T-helper 2 cell treated with Interferon-gamma antibody and Interleukin-4, amounts not matched to agents 100 ng/mL and 5 ng/mL, for 36 hours (primary cell): Measurements from ENCODE around the gene MICAL2. TPM values are rescaled to one million over a fixed set of nuclear protein-coding genes. Genes with fewer than 3 reads are reported as not detected.

ENCODE experiments used
- intact Hi-C: fragments of 100-400 bp; cut with micrococcal nuclease; formaldehyde crosslinking; loops from one replicate; pipeline ENCODE4 v1.15.1; 2023
- total RNA-seq: library from RNA; stranded (reverse); gene quantifications from 2 replicates; pipeline ENCODE4 v1.2.3, GENCODE V29; 2022

The MICAL2 gene
- total RNA-seq, 1 donor from 2014 or later: 95.7 TPM

DNA sequence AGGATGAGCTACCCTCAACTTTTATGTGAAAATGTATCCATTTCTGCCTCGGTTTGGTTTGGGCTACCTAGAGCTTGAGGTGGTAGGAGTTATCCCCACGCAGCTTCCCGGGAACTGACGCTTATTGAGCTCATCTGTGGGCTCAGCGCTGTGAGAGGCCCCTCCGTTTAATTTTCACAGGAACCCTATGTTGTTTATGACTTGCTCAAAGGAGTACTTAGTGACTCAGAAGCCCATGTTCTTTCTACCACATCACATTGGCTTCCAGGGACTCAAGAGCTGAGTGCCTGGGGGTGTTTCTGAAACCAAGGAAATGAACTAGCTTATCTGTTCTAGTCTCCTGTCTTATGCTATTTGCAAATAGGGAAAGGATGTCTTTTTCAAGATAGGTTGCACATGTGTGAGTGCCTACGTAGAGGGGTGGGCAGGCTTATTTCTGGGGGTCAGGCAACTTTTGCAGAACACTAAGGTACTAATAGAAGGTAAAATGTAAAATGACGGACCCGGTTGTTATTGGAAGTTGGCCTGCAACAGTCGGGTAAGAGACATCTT lies 40.5 kb downstream of the MICAL2 start:
- intact Hi-C loops: loop anchor here (2.0 kb wide), 1 partner anchor 24 kb away; no protein-coding TSS in a partner anchor

DNA sequence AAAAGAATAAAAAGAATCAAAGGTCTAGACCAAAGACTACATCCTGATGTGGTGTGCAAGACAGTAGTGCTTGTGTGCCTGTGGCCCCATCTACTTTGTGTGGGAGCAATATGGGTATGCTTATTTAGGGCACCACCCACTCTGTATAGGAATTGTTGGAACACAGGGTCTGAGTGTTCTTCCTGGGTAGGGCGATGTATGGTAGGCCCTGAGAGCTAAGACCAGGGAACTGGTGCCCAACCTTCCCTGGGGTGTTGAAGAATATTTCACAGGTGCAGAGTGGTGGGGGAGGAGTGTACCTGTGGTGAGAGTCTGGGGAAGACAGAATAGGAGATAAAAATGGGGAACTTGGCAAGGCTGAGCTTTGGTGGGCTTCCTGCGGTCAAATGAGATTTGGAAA lies 41.9 kb downstream of the MICAL2 start:
- intact Hi-C loops: no loop called here

DNA sequence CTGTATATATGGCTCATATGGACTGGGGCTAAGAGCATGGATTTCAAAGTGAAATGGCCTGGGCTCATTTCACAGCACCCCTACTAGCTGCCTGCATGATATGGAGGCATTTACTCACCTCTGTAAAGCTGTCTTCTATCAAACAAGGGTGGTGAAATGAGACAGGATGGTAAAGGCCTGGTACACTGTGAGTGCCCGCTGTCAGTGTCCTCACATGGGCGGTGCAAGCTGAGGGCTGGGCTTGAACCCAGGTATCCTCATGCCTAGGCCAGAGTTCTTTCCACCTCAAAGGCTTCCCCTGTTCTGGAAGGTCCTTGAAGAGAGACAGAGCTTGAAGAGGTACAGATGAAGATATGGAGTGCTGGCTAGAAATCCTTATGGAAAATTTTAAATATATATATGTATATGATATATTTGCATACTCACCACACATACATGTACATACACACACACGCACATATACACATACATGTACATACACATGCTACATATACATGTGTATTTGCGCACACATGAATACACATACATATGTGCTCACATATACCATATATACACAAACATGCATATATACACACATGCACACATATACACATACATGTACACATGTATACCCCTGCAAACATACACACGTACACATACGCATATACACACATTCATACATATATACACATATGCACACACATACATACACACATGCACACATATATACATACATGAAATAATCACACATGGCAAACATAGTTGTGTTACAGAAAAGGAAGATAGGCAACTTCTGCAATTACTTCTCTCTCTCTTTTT lies 44.7 kb downstream of the MICAL2 start:
- intact Hi-C loops: loop anchor here (5.0 kb wide), 2 partner anchors 42 to 43 kb away; partner anchors contain the start of gene MICAL2

DNA sequence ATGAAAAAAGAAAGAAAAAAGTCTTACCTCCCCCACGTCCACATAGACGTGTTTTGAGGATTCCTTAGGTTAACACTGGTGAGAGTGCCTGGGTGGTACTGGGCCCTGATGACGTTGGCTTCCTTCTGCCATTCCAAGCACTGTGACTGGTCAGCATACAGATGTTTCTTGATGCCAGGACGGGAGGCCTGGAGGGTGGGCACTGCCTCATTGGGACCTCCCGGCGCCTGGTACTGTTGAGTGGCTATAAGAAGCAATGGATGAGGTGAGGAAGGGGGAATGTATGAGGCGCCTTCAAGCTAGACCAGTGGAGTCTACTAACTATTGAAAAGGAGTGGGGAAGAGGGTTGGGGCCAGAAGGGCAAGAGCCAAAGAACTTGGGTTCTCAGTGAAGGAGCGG lies 45.3 kb downstream of the MICAL2 start:
- intact Hi-C loops: loop anchor here (2.0 to 5.0 kb wide), 3 partner anchors 13 to 43 kb away; partner anchors contain the start of gene MICAL2

DNA sequence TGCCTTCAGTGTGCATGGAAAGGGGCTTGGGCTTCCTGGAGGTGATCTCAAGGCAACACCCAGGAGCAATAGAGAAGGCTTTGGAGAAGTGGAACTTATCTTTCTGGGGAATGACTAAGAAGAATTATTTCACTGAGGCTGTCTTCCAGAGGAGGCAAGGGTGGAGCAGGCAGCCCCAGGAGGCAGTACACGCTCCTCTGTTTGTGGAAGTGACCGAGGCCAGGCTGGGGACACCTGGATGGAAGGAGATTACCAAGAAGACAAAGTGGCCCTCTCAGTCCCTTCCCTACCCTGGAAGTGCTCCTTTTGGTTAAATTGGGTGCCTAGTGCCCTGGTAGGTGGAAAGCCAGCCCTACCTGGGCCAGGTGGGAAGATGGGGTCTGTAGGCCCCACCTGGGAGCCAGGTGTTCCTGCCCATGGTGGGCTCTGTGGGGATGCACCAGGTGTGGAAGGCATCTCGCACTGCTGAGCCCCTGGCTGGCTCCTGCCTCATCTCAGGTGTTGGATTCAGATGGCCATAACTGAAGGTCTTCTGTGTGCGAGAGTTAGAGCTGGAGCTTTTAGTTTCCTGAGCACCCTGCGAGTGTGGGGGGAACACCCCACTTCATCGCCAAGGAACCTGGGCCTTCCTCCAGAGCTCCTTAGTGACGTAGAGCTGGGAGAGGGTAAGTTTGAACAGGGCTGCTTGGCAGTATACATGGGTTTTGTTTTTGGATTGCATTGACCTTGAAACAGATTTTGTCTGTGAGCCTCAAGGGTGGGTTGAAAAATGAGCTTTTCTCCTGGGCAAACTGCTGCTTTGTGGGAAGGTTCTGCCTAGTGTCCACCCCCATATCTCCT lies 46.1 kb downstream of the MICAL2 start:
- intact Hi-C loops: loop anchor here (2.0 to 5.0 kb wide), 3 partner anchors 14 to 44 kb away; partner anchors contain the start of gene MICAL2

DNA sequence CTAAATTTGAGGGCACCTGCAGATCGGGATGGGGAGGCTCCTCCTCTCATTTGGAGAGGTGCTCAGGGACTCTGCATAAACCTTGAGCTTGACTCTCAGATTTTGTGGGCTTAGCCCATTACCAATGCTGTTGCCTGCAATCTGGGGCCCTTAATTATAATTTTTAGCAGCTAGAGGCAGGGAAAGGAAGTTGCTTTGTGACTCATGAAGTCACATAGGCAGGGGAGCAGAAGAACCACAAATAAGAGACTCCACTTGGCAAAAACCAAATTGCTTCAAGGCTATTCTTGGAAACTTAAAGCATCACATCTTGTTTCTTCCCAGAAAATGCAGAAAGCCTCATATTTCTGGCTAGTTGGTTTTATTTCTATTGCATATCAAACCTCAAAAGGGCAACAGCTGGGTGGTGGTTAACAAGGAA lies 46.9 kb downstream of the MICAL2 start:
- intact Hi-C loops: loop anchor here (2.0 to 5.0 kb wide), 3 partner anchors 14 to 45 kb away; partner anchors contain the start of gene MICAL2

DNA sequence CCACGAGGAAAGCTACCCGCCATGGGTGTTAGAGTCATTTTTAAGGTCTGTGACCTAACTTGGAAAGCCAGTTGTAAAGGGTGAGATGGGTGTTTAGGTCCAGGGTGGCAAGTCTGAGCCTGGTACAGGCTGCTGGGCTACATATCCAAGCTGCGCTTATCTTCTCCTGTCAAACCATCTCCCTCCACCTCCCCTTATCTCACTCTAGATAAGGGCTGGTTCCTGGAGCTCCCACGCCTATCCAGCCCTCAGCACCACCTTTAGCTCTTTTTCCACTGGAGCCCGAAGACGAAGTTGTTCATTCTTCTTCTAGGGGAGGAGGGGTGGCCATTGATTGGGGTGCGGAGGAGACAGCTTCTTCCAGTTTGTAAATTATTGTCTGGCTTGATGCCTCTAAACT lies 48.5 kb downstream of the MICAL2 start:
- intact Hi-C loops: loop anchor here (5.0 kb wide), 2 partner anchors 38 to 47 kb away; partner anchors contain the start of gene MICAL2

DNA sequence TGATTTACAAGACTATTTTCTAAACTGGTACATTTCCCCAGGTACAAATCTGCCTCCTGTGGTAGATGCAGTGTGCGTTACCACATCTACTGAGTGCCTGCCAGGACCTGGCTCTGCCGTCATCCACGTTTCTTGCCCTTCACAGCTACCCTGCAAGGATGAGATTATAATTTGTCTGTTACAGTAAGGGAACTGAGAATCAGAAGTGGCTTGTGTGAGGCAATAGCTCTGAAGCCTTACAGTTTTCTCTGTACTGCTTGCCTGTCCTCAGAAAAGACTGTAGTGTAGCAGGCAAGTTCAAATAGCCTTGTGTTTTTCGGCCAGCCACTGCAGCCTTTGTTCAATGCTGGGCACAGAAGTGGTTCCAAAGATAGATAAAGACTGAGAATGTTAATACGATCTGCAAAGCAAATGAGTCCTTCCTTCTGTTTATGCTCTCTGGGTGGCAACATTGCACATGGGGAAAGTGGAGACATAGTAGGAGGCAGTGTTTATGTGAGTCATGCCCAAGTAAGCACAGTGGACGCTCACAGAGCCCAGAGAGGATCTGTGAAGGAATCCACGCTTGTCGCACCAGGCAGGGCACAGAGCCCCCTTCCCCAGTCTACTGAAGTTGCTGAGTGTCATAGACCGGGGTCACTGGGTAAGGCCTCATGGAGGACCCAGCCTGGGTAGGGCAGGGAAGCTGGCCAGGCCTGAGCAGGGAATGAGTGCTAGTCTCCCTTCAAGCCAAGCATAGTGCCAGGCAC lies 49.1 kb downstream of the MICAL2 start:
- intact Hi-C loops: loop anchor here (5.0 kb wide), 2 partner anchors 38 to 47 kb away; partner anchors contain the start of gene MICAL2

DNA sequence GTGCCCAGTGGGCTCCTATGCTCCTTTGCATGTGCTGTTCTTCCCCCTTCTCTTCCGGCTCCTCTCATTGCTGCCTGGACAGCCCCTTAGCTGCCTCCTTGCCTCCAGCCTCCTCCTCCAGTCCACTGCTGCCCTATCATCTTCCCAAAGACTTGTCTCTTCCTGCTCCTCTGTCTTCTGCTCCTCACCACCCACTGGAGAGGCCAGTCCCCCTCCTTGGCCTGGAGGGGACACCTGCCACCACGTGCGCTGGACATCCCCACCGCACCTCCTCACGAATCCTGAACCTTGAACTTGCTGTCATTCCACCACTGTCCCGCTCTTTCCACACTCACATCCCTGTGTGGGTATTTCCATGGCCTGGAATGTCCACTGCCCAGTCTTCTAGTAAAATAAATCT lies 49.8 kb downstream of the MICAL2 start:
- intact Hi-C loops: no loop called here

DNA sequence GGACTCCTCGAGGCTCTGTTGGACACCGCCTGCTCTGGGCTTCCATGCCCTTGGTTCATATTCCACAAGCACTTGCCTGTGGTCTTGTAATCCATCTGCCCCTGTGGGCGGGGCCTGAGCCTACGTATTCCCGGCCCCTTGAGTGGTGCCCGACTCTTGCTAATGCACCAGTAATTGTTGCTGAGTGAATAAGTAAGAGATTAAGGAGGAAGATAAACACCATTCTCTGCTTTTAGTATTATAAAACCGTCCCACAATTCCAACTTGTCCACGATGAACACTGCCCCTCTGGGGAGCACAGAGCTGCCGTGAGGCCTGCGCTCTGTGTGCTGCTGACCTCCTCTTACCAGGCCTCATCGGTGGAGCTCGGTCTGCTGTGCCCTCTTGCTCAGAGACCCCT lies 50.3 kb downstream of the MICAL2 start:
- intact Hi-C loops: no loop called here

DNA sequence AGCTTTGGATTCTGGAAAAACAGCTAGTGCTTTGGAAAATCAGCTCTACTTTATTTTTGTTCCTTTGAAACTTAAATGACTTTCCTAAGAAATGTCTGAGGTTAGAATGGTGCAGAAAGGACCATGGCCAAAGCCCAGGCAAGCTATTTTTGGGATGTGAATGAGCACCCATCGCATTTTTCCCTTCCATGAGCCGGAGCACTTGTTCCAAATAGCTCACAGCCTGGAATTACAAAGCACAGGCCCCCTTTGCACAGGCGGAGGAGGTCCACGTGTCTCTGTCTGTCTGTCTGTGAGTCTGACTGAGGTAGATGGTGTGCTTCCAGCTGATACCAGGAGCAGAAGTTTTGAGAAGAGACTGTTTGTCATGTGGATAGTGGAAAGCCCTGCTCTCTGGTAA lies 50.7 kb downstream of the MICAL2 start:
- intact Hi-C loops: no loop called here

DNA sequence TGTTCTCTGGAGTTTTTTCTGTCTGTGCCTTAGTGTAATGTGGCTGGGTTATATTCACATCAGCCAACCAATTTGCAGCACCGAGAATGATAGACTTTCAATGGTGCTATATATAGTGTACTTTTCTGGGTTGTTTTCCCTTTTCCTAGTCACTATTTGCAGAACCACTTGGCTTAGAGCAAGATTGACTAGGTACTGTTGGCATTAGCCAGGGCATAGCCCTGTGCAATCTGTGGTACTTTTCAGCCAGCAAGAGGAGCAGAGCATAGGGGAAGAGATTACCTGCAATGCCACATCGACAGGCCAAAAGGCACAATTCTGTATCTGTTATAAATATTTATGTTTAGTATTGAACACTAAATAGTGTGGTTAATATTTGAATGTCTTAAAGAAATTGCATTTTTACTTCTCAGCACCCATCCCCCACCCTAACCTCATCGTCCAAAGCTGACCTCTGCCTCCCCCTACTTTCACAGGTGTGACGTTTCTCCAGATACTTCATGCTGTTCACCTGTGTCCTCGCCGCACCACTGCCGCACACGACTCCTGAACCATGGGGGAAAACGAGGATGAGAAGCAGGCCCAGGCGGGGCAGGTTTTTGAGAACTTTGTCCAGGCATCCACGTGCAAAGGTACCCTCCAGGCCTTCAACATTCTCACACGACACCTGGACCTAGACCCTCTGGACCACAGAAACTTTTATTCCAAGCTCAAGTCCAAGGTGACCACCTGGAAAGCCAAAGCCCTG lies 51.4 kb downstream of the MICAL2 start:
- intact Hi-C loops: no loop called here

DNA sequence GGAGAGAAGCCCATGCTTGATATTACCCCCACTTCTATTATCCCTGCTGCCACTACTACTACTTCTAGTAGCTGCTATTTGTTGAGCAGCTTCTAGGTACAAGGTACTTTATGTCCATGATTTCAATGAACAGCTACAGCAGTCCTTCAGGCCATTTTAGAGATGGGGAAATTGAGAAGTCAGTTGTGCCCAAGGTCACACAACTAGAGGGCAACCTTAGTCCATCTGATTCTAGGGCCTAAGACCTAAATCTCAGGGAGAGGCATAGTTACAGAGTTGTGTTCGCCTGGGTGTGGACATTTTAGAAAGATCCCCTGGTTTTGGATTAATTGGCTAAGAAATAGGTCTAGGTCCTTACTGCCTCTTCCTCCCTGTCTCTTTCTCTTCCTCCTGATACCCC lies 52.3 kb downstream of the MICAL2 start:
- intact Hi-C loops: no loop called here

DNA sequence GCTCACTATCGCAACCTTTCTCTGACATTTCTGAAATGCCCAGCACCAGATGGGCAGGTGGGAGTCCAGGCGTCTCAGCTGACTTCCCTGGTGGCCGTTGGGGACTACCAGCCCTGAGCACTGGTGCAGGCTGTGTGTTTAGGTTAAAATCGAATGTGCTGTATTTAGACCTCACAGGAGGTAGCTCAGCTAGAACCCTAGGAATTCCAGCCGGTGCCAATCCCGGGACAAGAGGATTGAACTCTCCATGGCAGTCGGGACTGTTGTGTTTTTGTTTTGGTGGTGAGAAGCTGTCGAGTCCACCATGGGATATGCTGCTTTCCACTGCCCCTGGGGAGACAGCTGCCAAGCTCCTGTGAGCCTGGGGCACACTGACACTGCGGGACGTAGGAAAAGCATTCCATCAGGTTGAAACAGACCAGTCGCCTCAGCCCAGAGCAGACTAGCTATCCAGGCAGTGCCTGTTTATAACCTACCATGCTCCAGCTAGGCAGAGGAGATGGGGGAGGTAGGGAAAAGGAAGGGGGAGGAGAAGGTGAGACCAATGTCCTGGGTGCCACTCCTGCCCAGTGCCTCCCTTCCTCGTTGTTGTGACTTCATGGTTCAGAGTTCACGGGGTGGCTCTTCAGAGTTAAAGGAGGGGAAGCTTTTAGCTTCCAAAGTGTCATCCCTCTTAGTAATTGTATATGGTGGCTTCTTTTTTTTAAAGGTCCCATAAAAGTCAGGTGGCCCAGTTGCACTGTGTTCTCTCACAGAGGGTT lies 53.0 kb downstream of the MICAL2 start:
- intact Hi-C loops: no loop called here

DNA sequence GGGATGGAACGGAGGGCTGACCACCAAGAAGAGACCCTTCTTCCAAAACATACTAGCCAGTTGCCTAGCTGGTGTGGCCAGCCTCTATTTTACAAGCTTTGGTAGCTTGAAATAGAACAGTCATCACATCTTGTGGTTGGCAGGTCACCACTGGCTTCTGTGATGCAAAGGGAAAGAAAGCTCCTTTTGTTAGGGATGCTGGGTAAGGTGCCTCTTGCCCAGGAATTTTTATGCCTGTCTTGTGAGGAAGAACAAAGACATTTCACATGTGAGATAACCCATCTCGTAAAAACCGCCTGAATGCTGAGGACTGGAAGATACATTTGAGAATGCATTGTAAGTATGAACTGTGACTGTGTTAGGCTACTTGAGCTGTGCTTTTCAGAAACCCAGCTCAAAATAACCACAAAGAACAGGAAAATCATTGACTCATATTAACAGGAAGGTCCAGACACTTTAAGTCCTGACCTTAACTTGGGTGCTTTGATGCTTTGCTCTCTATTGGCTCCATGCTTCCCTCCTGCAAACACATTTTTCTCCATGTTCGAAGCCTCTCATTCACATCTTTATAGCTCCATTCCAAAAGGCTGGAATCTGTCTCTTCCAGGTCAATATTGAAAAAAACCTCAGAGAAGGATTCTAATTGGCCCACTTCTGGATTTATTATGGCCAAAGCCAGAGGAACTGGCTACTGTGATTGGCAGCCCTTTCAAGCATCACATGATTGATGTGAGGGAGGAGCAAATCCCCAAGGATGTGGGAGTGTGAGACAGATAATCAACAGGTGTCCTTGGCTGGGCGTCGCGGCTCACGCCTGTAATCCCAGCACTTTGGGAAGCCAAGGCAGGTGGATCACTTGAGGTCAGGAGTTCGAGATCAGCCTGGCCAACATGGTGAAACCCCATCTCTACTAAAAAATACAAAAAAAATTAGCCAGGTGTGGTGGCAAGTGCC lies 53.9 kb downstream of the MICAL2 start:
- intact Hi-C loops: no loop called here

DNA sequence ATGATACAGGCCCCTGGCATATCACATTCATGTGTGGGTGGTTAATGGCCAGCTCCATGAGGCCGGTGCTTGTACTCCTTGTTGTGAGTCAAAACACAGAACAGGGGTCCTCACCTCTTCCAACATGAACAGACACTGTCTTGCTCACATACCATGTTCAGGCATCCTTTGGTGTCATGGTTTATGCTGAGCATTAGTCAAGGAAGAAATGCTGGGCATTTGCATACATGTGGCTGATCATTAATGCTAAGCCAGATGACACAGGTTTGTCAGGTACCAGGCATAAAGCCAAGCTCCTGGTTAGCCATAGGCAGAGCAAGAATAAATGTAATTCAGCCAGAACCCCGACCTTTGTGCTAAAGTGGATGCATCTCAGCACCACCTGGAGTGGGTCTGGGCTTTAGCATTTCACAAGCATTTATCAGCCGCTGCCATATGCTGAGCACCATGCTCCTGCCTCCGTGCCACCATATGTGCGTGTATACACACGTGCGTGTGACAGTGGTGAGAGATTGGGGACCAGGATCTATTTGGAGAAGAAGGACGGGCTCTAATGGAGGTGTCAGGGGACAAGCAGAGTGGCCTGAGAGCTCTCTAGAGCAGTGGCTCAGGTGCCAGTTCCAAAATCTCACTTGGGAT lies 55.0 kb downstream of the MICAL2 start:
- intact Hi-C loops: no loop called here

DNA sequence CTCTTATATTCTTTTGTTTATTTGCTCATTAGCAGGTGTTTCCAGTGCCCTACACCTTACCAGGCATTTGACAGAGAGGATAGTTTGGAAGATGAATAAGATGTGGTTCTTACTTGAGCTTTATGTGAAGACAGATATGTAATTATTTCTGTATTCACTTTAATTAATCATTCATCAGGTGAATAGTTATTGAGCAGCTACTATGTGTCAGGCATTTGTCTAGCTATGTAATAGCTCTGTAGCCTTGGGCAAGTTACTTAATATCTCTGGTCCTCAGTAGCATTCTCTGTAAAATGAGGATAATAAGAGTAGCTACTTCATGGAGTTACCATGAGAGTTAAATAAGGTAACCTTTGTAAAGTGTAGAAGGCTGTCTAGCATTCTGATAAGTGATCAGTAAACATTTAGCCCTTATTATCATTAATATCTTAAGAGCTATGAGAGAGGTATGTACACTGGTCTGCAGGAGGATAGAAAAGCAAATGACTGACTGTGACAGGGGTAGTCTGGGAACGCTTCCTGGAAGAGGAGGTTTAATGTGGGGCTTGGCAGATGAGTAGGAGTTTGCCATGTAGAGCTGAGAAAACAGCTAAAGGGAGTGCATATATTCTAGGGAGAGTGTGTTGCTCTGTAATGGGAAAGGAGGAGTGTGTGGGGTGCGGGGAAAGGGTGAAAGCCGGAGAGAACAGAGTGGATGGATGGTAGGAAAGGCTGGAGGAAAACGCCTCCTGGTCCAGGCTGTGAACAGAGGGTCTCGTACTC lies 56.1 kb downstream of the MICAL2 start:
- intact Hi-C loops: no loop called here
